Activated T-cell treated with anti-CD3 and anti-CD28 coated beads for 4 hours (primary cell): Measurements from ENCODE around the gene OR2T1.
"Not testable (repeated sequence)": the region's sequence is repeated elsewhere in the genome, so short reads cannot be mapped to it uniquely, and the experiment has no call there.

ENCODE experiments used
- DNase-seq: peaks from one replicate; pipeline ENCODE4 v3.0.0-alpha.2; 2020

Gene OR2T1

GRCh38 chr1:248402748-248403147, at the start of gene OR2T1:
TSS of gene OR2T1 (plus strand) at chr1:248403048. CDS start at chr1:248406148, 3,100 bp downstream.
- no peak for DNase-seq

GRCh38 chr1:248359415-248359814, 43.4 kb upstream of the OR2T1 start:
- DNase-seq: no peak

DNA sequence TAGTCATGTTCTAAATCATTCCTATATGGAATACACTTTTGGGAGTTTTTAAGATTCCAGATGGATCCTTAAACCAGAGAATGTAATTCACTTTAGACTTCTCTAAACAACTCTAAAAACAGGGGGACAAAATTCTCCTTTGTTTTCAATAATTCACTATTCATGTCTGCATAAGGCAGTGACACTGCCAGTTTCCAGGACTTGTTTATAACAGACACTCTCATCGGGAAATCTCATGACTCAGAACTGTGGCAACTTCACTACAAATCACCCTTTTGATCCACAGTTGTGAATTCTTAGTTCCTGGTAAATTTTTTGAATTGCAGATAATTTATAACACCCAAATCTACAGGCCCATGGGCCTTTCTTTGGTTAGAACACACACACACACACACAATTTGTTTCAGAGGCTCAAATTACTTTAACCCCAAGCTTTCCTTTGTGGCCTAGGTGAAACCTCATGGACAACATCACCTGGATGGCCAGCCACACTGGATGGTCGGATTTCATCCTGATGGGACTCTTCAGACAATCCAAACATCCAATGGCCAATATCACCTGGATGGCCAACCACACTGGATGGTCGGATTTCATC, 41.6 kb upstream of the OR2T1 start, which contains the start of gene OR2T4:
OR2T4 (plus strand) TSS at position 545 of the 595 bp plus-strand sequence; CDS start at position 545, 0 bp downstream.
- DNase-seq: no peak

GRCh38 chr1:248366609-248367008, 36.2 kb upstream of the OR2T1 start:
- DNase-seq: no peak

- DNase-seq: no peak
Measured at GRCh38 chr1:248372394-248372793, 30.5 kb upstream of the OR2T1 start.

GRCh38 chr1:248373761-248374160, 29.1 kb upstream of the OR2T1 start:
- DNase-seq: no peak

- no peak for DNase-seq
Measured at GRCh38 chr1:248375446-248375845, 27.4 kb upstream of the OR2T1 start, which contains the start of gene OR2T6. TSS of gene OR2T6 (plus strand) at chr1:248375746. CDS start at chr1:248387609, 11,863 bp downstream.

GRCh38 chr1:248376916-248377315, 25.9 kb upstream of the OR2T1 start:
- DNase-seq: no peak

DNA sequence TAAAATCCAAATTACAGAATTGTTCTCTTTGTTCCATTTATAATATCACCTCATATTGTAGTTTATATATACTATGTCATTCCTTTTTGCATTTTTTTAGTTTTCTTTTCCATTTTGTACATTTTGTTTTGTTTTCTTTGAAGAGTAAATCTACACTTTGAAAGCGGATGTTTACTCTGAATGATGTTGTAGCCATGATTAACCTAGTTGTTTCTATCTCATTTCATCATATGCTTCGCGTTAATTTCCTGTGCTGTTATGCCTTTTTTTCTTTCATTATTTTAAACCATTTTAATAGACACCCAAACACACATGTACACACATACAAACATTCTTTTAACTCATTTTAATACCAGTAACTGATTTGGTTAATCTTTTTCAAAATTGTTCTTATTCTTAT, 22.0 kb upstream of the OR2T1 start:
- no peak for DNase-seq

- no peak for DNase-seq
Measured at GRCh38 chr1:248388426-248388825, 14.4 kb upstream of the OR2T1 start.

DNA sequence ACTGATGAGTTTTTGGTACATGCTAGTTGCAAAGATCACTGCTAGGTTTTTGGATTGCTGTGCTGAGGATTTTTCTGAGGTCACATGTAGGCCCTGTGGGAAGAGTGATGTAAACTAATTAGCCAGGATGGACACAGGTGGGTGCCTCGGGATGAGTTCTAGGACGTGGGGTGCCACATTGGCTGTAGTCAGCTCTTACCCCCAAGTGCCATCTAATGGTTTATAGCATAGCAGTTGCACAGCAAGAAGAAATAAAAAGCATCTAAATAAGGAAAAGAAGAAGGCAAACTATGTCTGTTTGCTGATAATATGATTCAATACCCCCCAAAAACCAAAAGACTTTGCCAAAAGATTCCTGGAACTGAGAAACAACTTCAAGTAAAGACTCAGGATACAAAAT, 9.8 kb upstream of the OR2T1 start:
- no peak for DNase-seq

GRCh38 chr1:248404024-248404423, 1.2 kb downstream of the OR2T1 start:
- no peak for DNase-seq

- DNase-seq: no peak
Measured at GRCh38 chr1:248406721-248407692, 4.2 kb downstream of the OR2T1 start.

- no peak for DNase-seq
Measured at GRCh38 chr1:248416226-248416625, 13.4 kb downstream of the OR2T1 start.

GRCh38 chr1:248417854-248418253, 15.0 kb downstream of the OR2T1 start:
- no peak for DNase-seq

- no peak for DNase-seq
Measured at GRCh38 chr1:248421384-248421783, 18.5 kb downstream of the OR2T1 start.

GRCh38 chr1:248427526-248428191, 24.8 kb downstream of the OR2T1 start:
- DNase-seq: not testable (repeated sequence)

DNA sequence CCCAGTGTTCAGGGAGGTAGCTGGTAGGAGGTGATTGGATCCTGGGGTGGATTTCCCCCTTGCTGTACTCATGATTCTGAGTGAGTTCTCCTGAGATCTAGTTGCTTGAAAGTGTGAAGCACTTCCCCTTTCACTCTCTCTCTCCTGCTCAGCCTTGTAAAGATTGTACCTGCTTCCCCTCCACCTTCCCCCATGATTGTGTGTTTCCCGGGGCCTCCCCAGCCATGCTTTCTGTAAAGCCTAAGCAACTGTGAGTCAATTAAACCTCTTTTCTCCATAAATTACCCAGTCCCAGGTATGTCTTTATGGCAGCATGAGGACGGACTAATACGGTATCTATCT, 25.3 kb downstream of the OR2T1 start:
- not testable (repeated sequence) for DNase-seq

DNA sequence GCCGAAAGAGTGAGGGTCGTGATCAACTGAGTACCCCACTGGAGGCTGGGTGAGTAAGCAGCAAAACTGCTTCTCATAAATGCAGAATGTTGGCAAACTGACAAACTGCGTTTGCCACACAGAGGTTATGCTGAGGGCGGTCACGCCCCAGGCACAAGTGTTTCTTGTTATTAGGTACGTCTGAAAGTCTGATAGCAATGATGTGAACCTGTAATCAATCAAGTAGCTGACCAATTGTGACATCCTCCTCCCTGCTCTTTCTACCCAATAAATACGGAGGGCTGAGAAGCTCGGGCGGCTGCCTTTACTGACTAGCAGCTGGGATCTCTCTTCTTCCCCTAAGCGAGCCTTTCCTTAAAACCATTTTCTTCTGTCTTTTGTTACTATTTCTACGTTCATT, 28.8 kb downstream of the OR2T1 start:
- DNase-seq: not testable (repeated sequence)

- DNase-seq: not testable (repeated sequence)
Measured at GRCh38 chr1:248432201-248432600, 29.4 kb downstream of the OR2T1 start.

GRCh38 chr1:248433811-248434415, 31.1 kb downstream of the OR2T1 start:
- DNase-seq: not testable (repeated sequence)

DNA sequence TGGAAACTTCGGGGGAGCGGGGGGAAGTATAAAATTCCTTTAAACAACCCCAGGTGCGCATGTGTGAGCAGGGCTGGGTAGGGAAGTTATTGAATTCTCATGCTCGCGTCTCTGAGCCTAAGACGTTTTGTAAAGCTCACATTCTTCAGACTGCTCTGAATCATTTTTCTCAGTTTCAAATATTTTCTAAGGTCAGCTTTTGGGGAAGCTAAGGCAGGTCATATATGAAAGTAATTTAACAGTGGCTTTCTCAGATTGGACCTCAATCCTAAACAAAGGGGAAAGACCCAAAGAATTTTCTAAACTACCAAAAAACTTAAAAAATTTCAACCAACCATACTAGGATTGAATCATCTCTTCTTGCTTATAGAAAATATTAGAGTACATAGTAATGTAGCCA, 32.1 kb downstream of the OR2T1 start:
- DNase-seq: not testable (repeated sequence)

- not testable (repeated sequence) for DNase-seq
Measured at GRCh38 chr1:248436303-248436702, 33.5 kb downstream of the OR2T1 start.
